Measurements from ENCODE around the gene POLR2J. TPM values are rescaled to one million over a fixed set of nuclear protein-coding genes. Genes with fewer than 3 reads are reported as not detected.
"Not testable (repeated sequence)": the region's sequence is repeated elsewhere in the genome, so short reads cannot be mapped to it uniquely, and the experiment has no call there.

POLR2J gene
- total RNA-seq, 2 experiments from 2014 or later: 62.4 to 68.6 TPM

DNA sequence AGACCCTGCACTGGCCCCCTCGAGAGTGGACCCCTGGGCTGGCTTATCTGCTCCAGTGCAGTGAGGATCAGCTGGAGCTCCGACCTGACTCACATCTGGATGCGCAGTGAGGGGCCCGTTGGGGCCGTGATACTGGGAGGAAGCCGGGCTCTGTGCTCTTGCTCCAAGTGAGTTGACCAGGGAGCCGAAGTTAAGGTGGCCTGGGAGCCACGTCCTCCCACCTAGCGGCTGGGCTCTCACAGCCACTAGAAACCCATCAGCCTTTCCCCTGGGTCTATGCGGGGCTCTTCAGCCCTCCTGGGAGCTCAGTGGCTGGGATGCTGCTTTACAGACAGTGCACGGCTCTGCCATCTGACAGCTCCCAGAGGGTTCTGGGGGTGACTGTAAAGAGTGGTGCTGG, 23.1 kb downstream of the POLR2J start:
- no TSS peak for BruUV-seq (replicated peaks)
- Histone ChIP-seq H4K20me1 (ENCODE audit: insufficient read depth, low read length) (no peaks in the 10 kb centered on the region), H3K4me3 (ENCODE audit: low read depth, low read length, poor library complexity, severe bottlenecking) (no peak overlapping the region), H2AFZ (ENCODE audit: low read length) (no peak overlapping the region), H3K9me3 (ENCODE audit: low read length) (no peaks in the 10 kb centered on the region), H3K4me2 (ENCODE audit: low read length) (no peak overlapping the region), H3K79me2 (ENCODE audit: insufficient read depth, low read depth, low read length) (no peaks in the 10 kb centered on the region), H3K9me2 (ENCODE audit: insufficient read depth, low read length) (no peaks in the 10 kb centered on the region), H3K36me3 (ENCODE audit: insufficient read depth, low read length) (peaks cover 49% of the 10 kb centered on the region), H3K27ac (ENCODE audit: low read depth, low read length, poor library complexity, severe bottlenecking) (no peak overlapping the region), H3K4me1 (ENCODE audit: insufficient read depth, low read length, poor library complexity, severe bottlenecking) (peaks cover 13% of the 10 kb centered on the region)
- TF ChIP-seq EZH2phosphoT487 (IDR thresholded peaks at IDR 0.05; ENCODE audit: borderline replicate concordance, low read depth, low read length): no peak
- no peak for TF ChIP-seq CTCF (conservative IDR thresholded peaks at IDR 0.05; ENCODE audit: low read length)
- ChIA-PET CTCF (ENCODE audit: unreplicated experiment) (no interaction called here), POLR2A (interaction anchor here (1.0 kb wide), 1 partner anchor 8 kb away, joined by 4 read pairs; no protein-coding TSS in a partner anchor)
- intact Hi-C loops (cut with micrococcal nuclease; ENCODE audit: unreplicated experiment): no loop called here
- DNase-seq (ENCODE audit: low spot score): no peak

GRCh38 chr7:102454932-102455331, 23.8 kb downstream of the POLR2J start:
- CTCF ChIA-PET (ENCODE audit: unreplicated experiment): not testable (repeated sequence)

GRCh38 chr7:102454468-102454867, 24.3 kb downstream of the POLR2J start:
- intact Hi-C loops (cut with micrococcal nuclease; ENCODE audit: unreplicated experiment): no loop called here
- TF ChIP-seq CTCF (conservative IDR thresholded peaks at IDR 0.05; ENCODE audit: low read length): no peak
- no peak for TF ChIP-seq EZH2phosphoT487 (IDR thresholded peaks at IDR 0.05; ENCODE audit: borderline replicate concordance, low read depth, low read length)
- no TSS peak for BruUV-seq (replicated peaks)
- no peaks in the 10 kb centered on the region for H4K20me1 ChIP-seq (ENCODE audit: insufficient read depth, low read length)
- no peaks in the 10 kb centered on the region for H3K79me2 ChIP-seq (ENCODE audit: insufficient read depth, low read depth, low read length)
- ChIA-PET CTCF (ENCODE audit: unreplicated experiment) (no interaction called here), POLR2A (no interaction called here)
- H3K36me3 ChIP-seq (ENCODE audit: insufficient read depth, low read length): peaks cover 56% of the 10 kb centered on the region
- no peak overlapping the region for H3K4me2 ChIP-seq (ENCODE audit: low read length)
- no peak for DNase-seq (ENCODE audit: low spot score)
- no peak overlapping the region for H3K27ac ChIP-seq (ENCODE audit: low read depth, low read length, poor library complexity, severe bottlenecking)
- no peaks in the 10 kb centered on the region for H3K9me2 ChIP-seq (ENCODE audit: insufficient read depth, low read length)
- no peak overlapping the region for H2AFZ ChIP-seq (ENCODE audit: low read length)
- H3K4me1 ChIP-seq (ENCODE audit: insufficient read depth, low read length, poor library complexity, severe bottlenecking): peaks cover 22% of the 10 kb centered on the region
- H3K4me3 ChIP-seq (ENCODE audit: low read depth, low read length, poor library complexity, severe bottlenecking): no peak overlapping the region
- H3K9me3 ChIP-seq (ENCODE audit: low read length): no peaks in the 10 kb centered on the region

More at GRCh38 chr7:102454932-102455331, 23.8 kb downstream of the POLR2J start:
- H3K79me2 ChIP-seq (ENCODE audit: insufficient read depth, low read depth, low read length); DNase-seq (ENCODE audit: low spot score); H3K27ac ChIP-seq (ENCODE audit: low read depth, low read length, poor library complexity, severe bottlenecking); BruUV-seq (replicated peaks); H2AFZ ChIP-seq (ENCODE audit: low read length); H4K20me1 ChIP-seq (ENCODE audit: insufficient read depth, low read length); intact Hi-C loops (cut with micrococcal nuclease; ENCODE audit: unreplicated experiment); H3K4me3 ChIP-seq (ENCODE audit: low read depth, low read length, poor library complexity, severe bottlenecking); H3K9me2 ChIP-seq (ENCODE audit: insufficient read depth, low read length); H3K9me3 ChIP-seq (ENCODE audit: low read length); H3K4me2 ChIP-seq (ENCODE audit: low read length): not testable (repeated sequence)
- peaks cover 55% of the 10 kb centered on the region for H3K36me3 ChIP-seq (ENCODE audit: insufficient read depth, low read length)
- POLR2A ChIA-PET: interaction anchor here (1.0 kb wide), 1 partner anchor 9 kb away, joined by 4 read pairs; no protein-coding TSS in a partner anchor
- H3K4me1 ChIP-seq (ENCODE audit: insufficient read depth, low read length, poor library complexity, severe bottlenecking): peaks cover 20% of the 10 kb centered on the region

All from OCI-LY7 (cell line).